ENCODE measurements around the gene REP15. TPM values are rescaled to one million over a fixed set of nuclear protein-coding genes. Genes with fewer than 3 reads are reported as not detected.

The REP15 gene
- total and polyA plus RNA-seq, 2 of the 4 experiments (the other 2 are of a cell fraction), result 0.48 to 2.2 TPM

DNA sequence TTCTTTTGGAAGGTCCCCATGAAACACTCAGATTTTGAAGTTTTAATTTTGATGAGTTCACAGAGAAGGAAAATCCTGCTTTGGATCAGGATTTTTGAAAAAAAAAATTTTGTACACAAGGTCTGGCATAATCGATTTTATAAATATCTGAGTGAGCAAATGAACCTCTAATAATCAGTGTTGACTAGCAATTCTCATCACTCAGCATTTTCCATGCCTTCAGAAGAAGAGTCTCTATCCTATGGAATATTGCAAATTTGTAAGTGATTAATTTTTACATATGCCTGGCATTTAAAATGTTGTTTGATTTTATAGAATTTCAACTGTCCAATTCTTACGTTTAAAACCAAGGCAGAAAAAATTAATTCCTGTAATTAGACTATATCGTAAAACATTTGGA, 30.5 kb upstream of the REP15 start:
- no peak overlapping the region for H3K14ac ChIP-seq (replicated peaks; ENCODE audit: low read depth, low read length)
- H3K9me3 ChIP-seq (ENCODE audit: control insufficient read depth, insufficient read depth, low read length), result no peaks in the 10 kb centered on the region
- BruUV-seq (replicated peaks), result no TSS peak
- WGBS, 2 experiments (ENCODE audit: extremely low coverage in 2 of 2, insufficient read length in 1 of 2), result no CpG with 5 or more reads among the region's 3 CpGs
- H4K5ac ChIP-seq (ENCODE audit: low read depth, low read length), result no peak overlapping the region
- H3K9me1 ChIP-seq (ENCODE audit: insufficient read depth, low read length), result peaks cover 10% of the 10 kb centered on the region; the same call in 1 of the 2 replicates
- no peak overlapping the region for H2BK5ac ChIP-seq (ENCODE audit: low read depth, low read length, poor library complexity, severe bottlenecking)
- POLR2A ChIA-PET (ENCODE audit: unreplicated experiment), result no interaction called here
- H3K4me1 ChIP-seq (ENCODE audit: control insufficient read depth, insufficient read depth, low read length), result no peaks in the 10 kb centered on the region; the same call in 1 of the 2 replicates
- H2BK15ac ChIP-seq (ENCODE audit: low read depth, low read length), result no peak overlapping the region
- H3K23ac ChIP-seq (ENCODE audit: low read depth, low read length), result no peak overlapping the region
- H2AK9ac ChIP-seq (replicated peaks; ENCODE audit: low read depth, low read length, poor library complexity), result no peak overlapping the region
- no peak overlapping the region for H2AK5ac ChIP-seq (ENCODE audit: low read depth, low read length)
- intact Hi-C loops (cut with micrococcal nuclease) (no loop called here), dilution Hi-C loops (cut with HindIII; ENCODE audit: low sequenced_read_pairs, unreplicated experiment) (no loop called here), in situ Hi-C loops (cut with MboI; ENCODE audit: low sequenced_read_pairs) (no loop called here)
- no peak overlapping the region for H2AFZ ChIP-seq (replicated peaks; ENCODE audit: low read length, poor library complexity)
- no peak overlapping the region for H2BK20ac ChIP-seq (ENCODE audit: low read depth, low read length)
- H3K79me1 ChIP-seq (ENCODE audit: low read depth in 1 of 2, low read length in 2 of 2), result peaks cover 4 to 14% of the 10 kb centered on the region in 2 experiments; a peak in 2 of 4 replicates
- no peaks in the 10 kb centered on the region; the same call in 1 of the 2 replicates for H4K20me1 ChIP-seq (ENCODE audit: insufficient read depth, low read length)
- no peak for ATAC-seq (ENCODE audit: low read depth)
- H3K4me2 ChIP-seq (ENCODE audit: low read depth, low read length), result no peak overlapping the region
- H3K27ac ChIP-seq (ENCODE audit: insufficient read depth, low read length), result no peak overlapping the region
- no peak overlapping the region for H4K8ac ChIP-seq (ENCODE audit: low read depth in 2 of 2, low read length in 2 of 2)
- no peak overlapping the region for H3K4ac ChIP-seq (ENCODE audit: low read depth, low read length)
- H3K18ac ChIP-seq (ENCODE audit: low read depth, low read length), result no peak overlapping the region
- H3K56ac ChIP-seq (ENCODE audit: extremely low read depth, insufficient read depth, low read length), result no peak overlapping the region
- CTCF ChIA-PET, result no interaction called here
- DNase-seq, result no peak
- TF ChIP-seq RFX5 (IDR thresholded peaks at IDR 0.05; ENCODE audit: low read depth, low read length), result no peak
- no peak for TF ChIP-seq POLR2A (IDR thresholded peaks at IDR 0.05; ENCODE audit: low read depth, low read length)
- no peak for TF ChIP-seq BHLHE40 (IDR thresholded peaks at IDR 0.05; ENCODE audit: low read depth, low read length)
- TF ChIP-seq MXI1 (IDR thresholded peaks at IDR 0.05; ENCODE audit: borderline replicate concordance, low read depth, low read length), result no peak
- TF ChIP-seq SMC3 (IDR thresholded peaks at IDR 0.05; ENCODE audit: low read depth, low read length), result no peak
- no peak for TF ChIP-seq MAZ (IDR thresholded peaks at IDR 0.05; ENCODE audit: borderline replicate concordance, low read depth, low read length)
- no peak overlapping the region for H4K91ac ChIP-seq (ENCODE audit: insufficient read depth, low read depth, low read length)
- no peak overlapping the region for H3K9ac ChIP-seq (ENCODE audit: low read depth, low read length)
- peaks cover 37% of the 10 kb centered on the region for H3K36me3 ChIP-seq (ENCODE audit: control insufficient read depth, insufficient read depth, low read length)
- H3K27me3 ChIP-seq (ENCODE audit: control insufficient read depth, insufficient read depth, low read length), result no peaks in the 10 kb centered on the region
- no peak overlapping the region for H3K4me3 ChIP-seq (ENCODE audit: insufficient read depth, low read depth, low read length)
- H2BK120ac ChIP-seq (ENCODE audit: low read depth, low read length), result no peak overlapping the region

Data from IMR-90 (cell line).